ENCODE results near the gene RTN4.

The RTN4 gene

GRCh38 chr2:54960164-54960563 lies 90.1 kb downstream of the RTN4 start:
- no peaks in the 10 kb centered on the region for H3K27me3 ChIP-seq (ENCODE audit: control insufficient read depth, insufficient read depth, low read length)
- no peak overlapping the region for H3K9ac ChIP-seq (ENCODE audit: low read length)
- no peaks in the 10 kb centered on the region for H3K36me3 ChIP-seq (ENCODE audit: control insufficient read depth, insufficient read depth, low read length)
- no peak overlapping the region for H3K4me3 ChIP-seq (ENCODE audit: low read length)
- H3K9me3 ChIP-seq (ENCODE audit: control insufficient read depth, low read length): no peaks in the 10 kb centered on the region
- peaks cover 9% of the 10 kb centered on the region for H3K4me1 ChIP-seq (ENCODE audit: control insufficient read depth, insufficient read depth, low read length)

- Histone ChIP-seq H3K9me3 (ENCODE audit: control insufficient read depth, low read length) (no peaks in the 10 kb centered on the region), H3K4me3 (ENCODE audit: low read length) (no peak overlapping the region), H3K27me3 (ENCODE audit: control insufficient read depth, insufficient read depth, low read length) (no peaks in the 10 kb centered on the region), H3K9ac (ENCODE audit: low read length) (no peak overlapping the region), H3K36me3 (ENCODE audit: control insufficient read depth, insufficient read depth, low read length) (no peaks in the 10 kb centered on the region), H3K4me1 (ENCODE audit: control insufficient read depth, insufficient read depth, low read length) (peaks cover 9% of the 10 kb centered on the region)
Measured at GRCh38 chr2:54958717-54959371, 91.4 kb downstream of the RTN4 start.

GRCh38 chr2:54957321-54957999 lies 92.8 kb downstream of the RTN4 start:
- H3K4me3 ChIP-seq (ENCODE audit: low read length): no peak overlapping the region
- peaks cover 9% of the 10 kb centered on the region for H3K4me1 ChIP-seq (ENCODE audit: control insufficient read depth, insufficient read depth, low read length)

GRCh38 chr2:54956111-54956627 lies 94.1 kb downstream of the RTN4 start:
- Histone ChIP-seq H3K9ac (ENCODE audit: low read length) (no peak overlapping the region), H3K4me3 (ENCODE audit: low read length) (no peak overlapping the region), H3K36me3 (ENCODE audit: control insufficient read depth, insufficient read depth, low read length) (no peaks in the 10 kb centered on the region), H3K4me1 (ENCODE audit: control insufficient read depth, insufficient read depth, low read length) (peaks cover 9% of the 10 kb centered on the region), H3K9me3 (ENCODE audit: control insufficient read depth, low read length) (no peaks in the 10 kb centered on the region), H3K27me3 (ENCODE audit: control insufficient read depth, insufficient read depth, low read length) (no peaks in the 10 kb centered on the region)

More at GRCh38 chr2:54957321-54957999, 92.8 kb downstream of the RTN4 start:
- H3K27me3 ChIP-seq (ENCODE audit: control insufficient read depth, insufficient read depth, low read length): no peaks in the 10 kb centered on the region
- H3K36me3 ChIP-seq (ENCODE audit: control insufficient read depth, insufficient read depth, low read length): no peaks in the 10 kb centered on the region
- H3K9me3 ChIP-seq (ENCODE audit: control insufficient read depth, low read length): no peaks in the 10 kb centered on the region
- H3K9ac ChIP-seq (ENCODE audit: low read length): no peak overlapping the region

GRCh38 chr2:54955358-54956110 lies 94.7 kb downstream of the RTN4 start:
- no peak overlapping the region for H3K4me3 ChIP-seq (ENCODE audit: low read length)

GRCh38 chr2:54954705-54955357 lies 95.4 kb downstream of the RTN4 start:
- H3K27me3 ChIP-seq (ENCODE audit: control insufficient read depth, insufficient read depth, low read length): no peaks in the 10 kb centered on the region
- H3K4me1 ChIP-seq (ENCODE audit: control insufficient read depth, insufficient read depth, low read length): peaks cover 9% of the 10 kb centered on the region
- no peaks in the 10 kb centered on the region for H3K9me3 ChIP-seq (ENCODE audit: control insufficient read depth, low read length)
- H3K9ac ChIP-seq (ENCODE audit: low read length): no peak overlapping the region
- no peaks in the 10 kb centered on the region for H3K36me3 ChIP-seq (ENCODE audit: control insufficient read depth, insufficient read depth, low read length)
- H3K4me3 ChIP-seq (ENCODE audit: low read length): no peak overlapping the region

More at GRCh38 chr2:54955358-54956110, 94.7 kb downstream of the RTN4 start:
- H3K27me3 ChIP-seq (ENCODE audit: control insufficient read depth, insufficient read depth, low read length): no peaks in the 10 kb centered on the region
- H3K4me1 ChIP-seq (ENCODE audit: control insufficient read depth, insufficient read depth, low read length): peaks cover 9% of the 10 kb centered on the region
- no peaks in the 10 kb centered on the region for H3K36me3 ChIP-seq (ENCODE audit: control insufficient read depth, insufficient read depth, low read length)
- H3K9me3 ChIP-seq (ENCODE audit: control insufficient read depth, low read length): no peaks in the 10 kb centered on the region
- H3K9ac ChIP-seq (ENCODE audit: low read length): no peak overlapping the region

GRCh38 chr2:54954158-54954557 lies 96.1 kb downstream of the RTN4 start:
- H3K27me3 ChIP-seq (ENCODE audit: control insufficient read depth, insufficient read depth, low read length): no peaks in the 10 kb centered on the region
- H3K4me1 ChIP-seq (ENCODE audit: control insufficient read depth, insufficient read depth, low read length): peaks cover 9% of the 10 kb centered on the region
- no peaks in the 10 kb centered on the region for H3K9me3 ChIP-seq (ENCODE audit: control insufficient read depth, low read length)
- no peak overlapping the region for H3K9ac ChIP-seq (ENCODE audit: low read length)
- no peak overlapping the region for H3K4me3 ChIP-seq (ENCODE audit: low read length)
- H3K36me3 ChIP-seq (ENCODE audit: control insufficient read depth, insufficient read depth, low read length): no peaks in the 10 kb centered on the region

GRCh38 chr2:54952978-54953456 lies 97.2 kb downstream of the RTN4 start:
- no peaks in the 10 kb centered on the region for H3K36me3 ChIP-seq (ENCODE audit: control insufficient read depth, insufficient read depth, low read length)
- no peak overlapping the region for H3K9ac ChIP-seq (ENCODE audit: low read length)
- H3K4me3 ChIP-seq (ENCODE audit: low read length): no peak overlapping the region
- peaks cover 9% of the 10 kb centered on the region for H3K4me1 ChIP-seq (ENCODE audit: control insufficient read depth, insufficient read depth, low read length)
- H3K27me3 ChIP-seq (ENCODE audit: control insufficient read depth, insufficient read depth, low read length): no peaks in the 10 kb centered on the region
- H3K9me3 ChIP-seq (ENCODE audit: control insufficient read depth, low read length): no peaks in the 10 kb centered on the region

GRCh38 chr2:54952425-54952824 lies 97.8 kb downstream of the RTN4 start:
- H3K9me3 ChIP-seq (ENCODE audit: control insufficient read depth, low read length): no peaks in the 10 kb centered on the region
- H3K36me3 ChIP-seq (ENCODE audit: control insufficient read depth, insufficient read depth, low read length): no peaks in the 10 kb centered on the region
- no peaks in the 10 kb centered on the region for H3K27me3 ChIP-seq (ENCODE audit: control insufficient read depth, insufficient read depth, low read length)
- H3K4me1 ChIP-seq (ENCODE audit: control insufficient read depth, insufficient read depth, low read length): peaks cover 9% of the 10 kb centered on the region
- H3K9ac ChIP-seq (ENCODE audit: low read length): no peak overlapping the region
- H3K4me3 ChIP-seq (ENCODE audit: low read length): no peak overlapping the region

- Histone ChIP-seq H3K4me3 (ENCODE audit: low read length) (no peak overlapping the region), H3K9ac (ENCODE audit: low read length) (no peak overlapping the region), H3K36me3 (ENCODE audit: control insufficient read depth, insufficient read depth, low read length) (no peaks in the 10 kb centered on the region), H3K27me3 (ENCODE audit: control insufficient read depth, insufficient read depth, low read length) (no peaks in the 10 kb centered on the region), H3K4me1 (ENCODE audit: control insufficient read depth, insufficient read depth, low read length) (peaks cover 7% of the 10 kb centered on the region), H3K9me3 (ENCODE audit: control insufficient read depth, low read length) (no peaks in the 10 kb centered on the region)
Measured at GRCh38 chr2:54950811-54951210, 99.4 kb downstream of the RTN4 start.

GRCh38 chr2:54949431-54949830 lies 100.8 kb downstream of the RTN4 start:
- H3K9me3 ChIP-seq (ENCODE audit: control insufficient read depth, low read length): no peaks in the 10 kb centered on the region

More at GRCh38 chr2:54949431-54949830, 100.8 kb downstream of the RTN4 start:
- no peak overlapping the region for H3K9ac ChIP-seq (ENCODE audit: low read length)
- no peaks in the 10 kb centered on the region for H3K27me3 ChIP-seq (ENCODE audit: control insufficient read depth, insufficient read depth, low read length)
- no peak overlapping the region for H3K4me3 ChIP-seq (ENCODE audit: low read length)
- H3K4me1 ChIP-seq (ENCODE audit: control insufficient read depth, insufficient read depth, low read length): no peaks in the 10 kb centered on the region
- no peaks in the 10 kb centered on the region for H3K36me3 ChIP-seq (ENCODE audit: control insufficient read depth, insufficient read depth, low read length)

Data from mucosa of stomach (tissue), 1 donor.